A673 (cell line): Measurements from ENCODE around the gene C6orf15. TPM values are rescaled to one million over a fixed set of nuclear protein-coding genes. Genes with fewer than 3 reads are reported as not detected.

Experiments
- BruUV-seq: library from RNA; stranded (reverse); fragments of 400-500 nt; replicated peaks from 2 replicates; lab custom pipeline; 2021; lab: Mats Ljungman, UMichigan
- CTCF ChIA-PET: fragments of 300-600 bp; sonication (Branson Sonifier 250); formaldehyde crosslinking; loops from one replicate; lab custom pipeline; 2022; ENCODE audit warnings: antibody characterized with exemption; lab: Charles Lee
- POLR2A ChIA-PET: fragments of 300-600 bp; sonication (Branson Sonifier 250); formaldehyde crosslinking; loops from one replicate; lab custom pipeline; 2022; ENCODE audit warnings: antibody characterized with exemption; ENCODE audit not compliant: low non-redundant PET; lab: Charles Lee
- DNase-seq: peaks from one replicate; pipeline ENCODE4 v3.0.0-alpha.2; 2015; ENCODE audit warnings: low spot score
- H3K27ac ChIP-seq: fragments of 200-600 bp; sonication (generic); 2 replicates; pipeline ENCODE4 v1.5.1; 2016; ENCODE audit warnings: mixed run types, low read depth, mild to moderate bottlenecking, mixed read lengths, antibody characterized with exemption, low read length; ENCODE audit not compliant: poor library complexity, severe bottlenecking
- H3K27me3 ChIP-seq: fragments of 200-600 bp; sonication (generic); replicated peaks from 2 replicates; pipeline ENCODE4 v1.6.1; 2017; ENCODE audit warnings: mixed run types, low read depth, mild to moderate bottlenecking, mixed read lengths, antibody characterized with exemption, low read length; ENCODE audit not compliant: insufficient read depth, poor library complexity
- H3K36me3 ChIP-seq: fragments of 200-600 bp; sonication (generic); 2 replicates; pipeline ENCODE4 v1.6.1; 2016; ENCODE audit warnings: mixed run types, mild to moderate bottlenecking, mixed read lengths, antibody characterized with exemption, low read length; ENCODE audit not compliant: insufficient read depth, poor library complexity, severe bottlenecking
- H3K4me1 ChIP-seq: fragments of 200-600 bp; sonication (generic); 2 replicates; pipeline ENCODE4 v1.6.1; 2017; ENCODE audit warnings: mixed run types, mild to moderate bottlenecking, mixed read lengths, antibody characterized with exemption, low read length; ENCODE audit not compliant: insufficient read depth, poor library complexity, severe bottlenecking
- H3K4me3 ChIP-seq: fragments of 200-600 bp; sonication (generic); 2 replicates; pipeline ENCODE4 v1.5.1; 2016; ENCODE audit warnings: low read depth, mixed run types, mild to moderate bottlenecking, mixed read lengths, low read length; ENCODE audit not compliant: poor library complexity, severe bottlenecking
- H3K9me3 ChIP-seq: fragments of 200-600 bp; sonication (generic); 2 replicates; pipeline ENCODE4 v1.6.1; 2016; ENCODE audit warnings: mixed run types, low read depth, mild to moderate bottlenecking, mixed read lengths, antibody characterized with exemption, low read length; ENCODE audit not compliant: poor library complexity, severe bottlenecking
- EZH2 ChIP-seq: fragments of 200-600 bp; sonication (generic); IDR thresholded peaks from 2 replicates; pipeline ENCODE4 v1.6.1; 2017; ENCODE audit warnings: borderline replicate concordance, low read depth, mild to moderate bottlenecking, mixed read lengths, antibody characterized with exemption, low read length; ENCODE audit not compliant: poor library complexity, severe bottlenecking
- intact Hi-C: fragments of 100-400 bp; cut with micrococcal nuclease; formaldehyde crosslinking; loops from one replicate; pipeline ENCODE4 v1.10.0; 2022; ENCODE audit not compliant: unreplicated experiment
- total RNA-seq: library from RNA; stranded (reverse); gene quantifications from 2 replicates; pipeline ENCODE4 v1.2.3, GENCODE V29; 2021
- TF ChIP-seq, protein P1 (sequence below): fragments of 300-800, 200-600 bp; sonication (generic); conservative IDR thresholded peaks from 2 replicates; pipeline ENCODE4 v1.5.1; 2017; ENCODE audit warnings: low read depth, mild to moderate bottlenecking, antibody characterized with exemption, low read length, moderate library complexity, mixed read lengths

C6orf15 gene
- total RNA-seq, 1 experiment from 2014 or later = not detected

DNA sequence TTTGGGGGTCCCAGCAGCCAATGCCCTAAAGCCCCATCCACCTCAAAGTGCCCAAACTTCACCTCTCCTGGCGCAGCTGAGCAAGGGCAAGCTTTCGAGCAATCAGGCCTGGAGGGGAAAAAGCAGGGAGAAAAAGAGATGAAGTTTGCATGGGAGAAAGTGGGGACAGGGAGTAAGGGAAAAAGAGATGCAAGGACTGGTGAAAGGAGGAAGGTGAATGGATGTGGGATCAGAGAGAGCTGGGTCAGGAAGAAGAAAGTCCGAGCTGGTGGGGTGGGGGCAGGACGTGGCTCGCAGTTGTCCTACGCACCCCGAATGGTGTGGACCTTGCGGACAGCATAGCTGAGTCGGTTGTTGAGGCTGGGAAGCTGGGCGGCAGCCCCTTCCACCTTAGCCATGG, 33.0 kb upstream of the C6orf15 start:
- Histone ChIP-seq H3K27ac (no peak overlapping the region), H3K4me1 (no peaks in the 10 kb centered on the region), H3K36me3 (peaks cover 18% of the 10 kb centered on the region), H3K9me3 (no peaks in the 10 kb centered on the region), H3K4me3 (no peak overlapping the region), H3K27me3 (no peaks in the 10 kb centered on the region)
- BruUV-seq = no TSS peak
- ChIA-PET CTCF (no interaction called here), POLR2A (interaction anchor here (0.6 kb wide), 1 partner anchor 254 kb away, joined by 3 read pairs; no protein-coding TSS in a partner anchor)
- intact Hi-C loops = no loop called here
- TF ChIP-seq EZH2 = no peak
- TF ChIP-seq, protein P1, sequence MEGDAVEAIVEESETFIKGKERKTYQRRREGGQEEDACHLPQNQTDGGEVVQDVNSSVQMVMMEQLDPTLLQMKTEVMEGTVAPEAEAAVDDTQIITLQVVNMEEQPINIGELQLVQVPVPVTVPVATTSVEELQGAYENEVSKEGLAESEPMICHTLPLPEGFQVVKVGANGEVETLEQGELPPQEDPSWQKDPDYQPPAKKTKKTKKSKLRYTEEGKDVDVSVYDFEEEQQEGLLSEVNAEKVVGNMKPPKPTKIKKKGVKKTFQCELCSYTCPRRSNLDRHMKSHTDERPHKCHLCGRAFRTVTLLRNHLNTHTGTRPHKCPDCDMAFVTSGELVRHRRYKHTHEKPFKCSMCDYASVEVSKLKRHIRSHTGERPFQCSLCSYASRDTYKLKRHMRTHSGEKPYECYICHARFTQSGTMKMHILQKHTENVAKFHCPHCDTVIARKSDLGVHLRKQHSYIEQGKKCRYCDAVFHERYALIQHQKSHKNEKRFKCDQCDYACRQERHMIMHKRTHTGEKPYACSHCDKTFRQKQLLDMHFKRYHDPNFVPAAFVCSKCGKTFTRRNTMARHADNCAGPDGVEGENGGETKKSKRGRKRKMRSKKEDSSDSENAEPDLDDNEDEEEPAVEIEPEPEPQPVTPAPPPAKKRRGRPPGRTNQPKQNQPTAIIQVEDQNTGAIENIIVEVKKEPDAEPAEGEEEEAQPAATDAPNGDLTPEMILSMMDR = no peak
- DNase-seq = no peak

DNA sequence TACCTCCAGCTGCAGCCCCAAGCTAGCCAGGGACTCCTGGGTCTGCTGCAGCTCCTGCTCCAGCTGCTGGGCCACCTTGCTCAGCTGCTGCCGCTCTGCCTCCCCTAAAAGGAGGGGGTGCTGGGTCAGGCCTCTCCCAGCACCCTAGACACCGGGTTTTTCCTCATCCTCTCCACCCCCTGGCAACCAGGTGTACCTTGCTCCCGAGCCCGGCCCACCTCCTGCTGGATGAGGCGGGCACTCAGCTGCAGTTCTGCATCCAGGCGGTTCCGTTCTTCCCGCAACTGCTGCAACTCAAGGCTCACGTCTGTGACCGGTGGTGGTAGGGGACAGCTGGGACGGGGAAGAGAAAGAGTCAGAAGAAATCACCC, 32.6 kb upstream of the C6orf15 start:
- intact Hi-C loops = no loop called here
- no peak overlapping the region for H3K4me3 ChIP-seq
- H3K4me1 ChIP-seq = no peaks in the 10 kb centered on the region
- H3K36me3 ChIP-seq = peaks cover 18% of the 10 kb centered on the region
- CTCF ChIA-PET = no interaction called here
- POLR2A ChIA-PET = no interaction called here
- no peaks in the 10 kb centered on the region for H3K9me3 ChIP-seq
- DNase-seq = no peak
- TF ChIP-seq, protein P1 = no peak
- TF ChIP-seq EZH2 = no peak
- no peaks in the 10 kb centered on the region for H3K27me3 ChIP-seq
- H3K27ac ChIP-seq = no peak overlapping the region
- no TSS peak for BruUV-seq

DNA sequence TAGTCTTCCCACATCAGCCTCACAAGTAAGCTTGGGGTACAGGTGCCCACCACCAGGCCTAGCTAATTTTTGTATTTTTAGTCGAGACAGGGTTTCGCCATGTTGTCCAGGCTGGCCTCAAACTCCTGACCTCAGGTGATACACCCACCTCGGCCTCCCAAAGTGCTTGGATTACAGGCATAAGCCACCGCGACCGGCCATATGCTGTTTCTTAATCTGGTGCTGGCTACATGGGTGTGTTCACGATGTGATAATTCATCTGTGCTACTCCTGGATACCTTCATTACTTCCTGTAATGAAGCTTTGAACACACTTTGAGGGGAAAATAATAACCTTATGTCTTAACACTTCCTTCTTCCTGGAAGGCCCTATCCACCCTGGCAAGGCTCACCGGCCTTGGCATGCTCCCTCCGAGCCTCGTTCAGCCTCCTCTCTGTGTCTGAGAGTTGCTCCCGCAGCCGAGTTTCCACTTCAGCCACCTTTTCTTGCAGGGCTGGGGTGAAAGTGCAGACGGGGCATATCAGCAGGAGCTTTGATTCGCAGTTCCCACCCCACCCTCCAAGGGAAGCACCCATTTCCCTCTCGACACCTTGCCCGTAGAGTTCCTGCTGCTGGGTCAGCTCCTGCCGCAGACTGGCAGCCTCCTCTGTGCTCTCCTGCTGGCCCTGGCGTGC, 32.1 kb upstream of the C6orf15 start:
- no TSS peak for BruUV-seq
- Histone ChIP-seq H3K36me3 (peaks cover 18% of the 10 kb centered on the region), H3K4me3 (no peak overlapping the region), H3K27me3 (no peaks in the 10 kb centered on the region), H3K27ac (no peak overlapping the region), H3K4me1 (no peaks in the 10 kb centered on the region), H3K9me3 (no peaks in the 10 kb centered on the region)
- ChIA-PET CTCF (no interaction called here), POLR2A (no interaction called here)
- no peak for DNase-seq
- no peak for TF ChIP-seq EZH2
- TF ChIP-seq, protein P1 = no peak
- intact Hi-C loops = no loop called here
